Osteoblast (primary cell): ENCODE measurements around the gene GM2A. TPM values are rescaled to one million over a fixed set of nuclear protein-coding genes. Genes with fewer than 3 reads are reported as not detected.

ENCODE experiments used
- DNase-seq: peaks from one replicate; pipeline ENCODE4 v3.0.0; 2011; ENCODE audit warnings: low spot score, mixed read lengths; ENCODE audit not compliant: insufficient read length; ENCODE audit errors: missing footprints
- H2AFZ ChIP-seq: 2 replicates; pipeline ENCODE4 v1.6.0; 2011; ENCODE audit warnings: mild to moderate bottlenecking, low read length
- H3K27ac ChIP-seq: 2 replicates; pipeline ENCODE4 v1.5.1; 2011; ENCODE audit warnings: mild to moderate bottlenecking, low read depth, low read length, moderate library complexity
- H3K27me3 ChIP-seq: 2 replicates; pipeline ENCODE4 v1.6.0; 2012; ENCODE audit warnings: mild to moderate bottlenecking, control low read depth, inconsistent platforms, low read length, moderate library complexity; ENCODE audit not compliant: insufficient read depth
- H3K36me3 ChIP-seq: 2 replicates; pipeline ENCODE4 v1.5.1; 2011; ENCODE audit warnings: mild to moderate bottlenecking, low read length, control low read depth, moderate library complexity; ENCODE audit not compliant: insufficient read depth
- H3K4me1 ChIP-seq: 2 replicates; pipeline ENCODE4 v1.5.1; 2011; ENCODE audit warnings: mild to moderate bottlenecking, low read length, control low read depth, moderate library complexity; ENCODE audit not compliant: insufficient read depth
- H3K4me2 ChIP-seq: 2 replicates; pipeline ENCODE4 v1.6.0; 2011; ENCODE audit warnings: mild to moderate bottlenecking, low read length; ENCODE audit not compliant: insufficient read depth
- H3K4me3 ChIP-seq: fragments of 200-600 bp; sonication (generic); 3 replicates; pipeline ENCODE4 v1.5.1; 2012; ENCODE audit warnings: mild to moderate bottlenecking, low read length, inconsistent platforms; ENCODE audit not compliant: insufficient read depth
- H3K79me2 ChIP-seq: 2 replicates; pipeline ENCODE4 v1.6.0; 2012; ENCODE audit warnings: mild to moderate bottlenecking, low read length, control low read depth, inconsistent platforms; ENCODE audit not compliant: insufficient read depth
- H3K9me3 ChIP-seq: 2 replicates; pipeline ENCODE4 v1.5.1; 2011; ENCODE audit warnings: low read depth, low read length, control low read depth
- H4K20me1 ChIP-seq: 2 replicates; pipeline ENCODE4 v1.6.0; 2012; ENCODE audit warnings: mild to moderate bottlenecking, low read length, control low read depth; ENCODE audit not compliant: insufficient read depth
- total RNA-seq: library from RNA; depleted of rRNA; stranded (reverse); fragments of >200 nt; gene quantifications from 2 replicates; pipeline ENCODE4 v1.2.3, GENCODE V29; 2012
- TF ChIP-seq, protein P1 (sequence below): IDR thresholded peaks from 2 replicates; pipeline ENCODE4 v1.5.1; 2011; ENCODE audit warnings: mild to moderate bottlenecking, low read depth, low read length, moderate library complexity; ENCODE audit errors: extremely low read depth

The GM2A gene
- total RNA-seq, 1 donor: 35.5 TPM

DNA sequence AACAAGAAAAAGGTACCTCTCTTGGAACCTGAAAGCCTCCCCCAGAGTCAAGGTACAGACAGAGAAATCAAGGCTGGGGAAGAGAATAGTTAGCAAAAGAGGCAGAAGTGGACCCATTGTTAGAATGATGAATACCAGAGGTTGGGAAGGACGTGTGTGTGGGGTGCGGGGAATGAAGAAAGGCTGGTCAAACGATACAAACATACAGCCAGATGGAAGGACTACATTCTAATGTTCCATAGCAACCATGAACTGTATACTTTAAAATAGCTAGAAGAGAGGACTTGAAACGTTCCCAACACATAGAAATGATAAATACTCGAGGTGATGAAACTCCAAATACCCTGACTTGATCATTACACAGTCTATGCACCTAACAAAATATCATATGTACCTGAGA lies 36.2 kb upstream of the GM2A start:
- Histone ChIP-seq H3K4me1 (peaks cover 4% of the 10 kb centered on the region), H3K27ac (no peak overlapping the region), H2AFZ (no peak overlapping the region), H3K36me3 (no peaks in the 10 kb centered on the region), H3K79me2 (no peaks in the 10 kb centered on the region), H3K27me3 (no peaks in the 10 kb centered on the region), H3K4me2 (no peak overlapping the region), H4K20me1 (no peaks in the 10 kb centered on the region), H3K9me3 (no peaks in the 10 kb centered on the region), H3K4me3 (no peak overlapping the region)
- TF ChIP-seq, protein P1, sequence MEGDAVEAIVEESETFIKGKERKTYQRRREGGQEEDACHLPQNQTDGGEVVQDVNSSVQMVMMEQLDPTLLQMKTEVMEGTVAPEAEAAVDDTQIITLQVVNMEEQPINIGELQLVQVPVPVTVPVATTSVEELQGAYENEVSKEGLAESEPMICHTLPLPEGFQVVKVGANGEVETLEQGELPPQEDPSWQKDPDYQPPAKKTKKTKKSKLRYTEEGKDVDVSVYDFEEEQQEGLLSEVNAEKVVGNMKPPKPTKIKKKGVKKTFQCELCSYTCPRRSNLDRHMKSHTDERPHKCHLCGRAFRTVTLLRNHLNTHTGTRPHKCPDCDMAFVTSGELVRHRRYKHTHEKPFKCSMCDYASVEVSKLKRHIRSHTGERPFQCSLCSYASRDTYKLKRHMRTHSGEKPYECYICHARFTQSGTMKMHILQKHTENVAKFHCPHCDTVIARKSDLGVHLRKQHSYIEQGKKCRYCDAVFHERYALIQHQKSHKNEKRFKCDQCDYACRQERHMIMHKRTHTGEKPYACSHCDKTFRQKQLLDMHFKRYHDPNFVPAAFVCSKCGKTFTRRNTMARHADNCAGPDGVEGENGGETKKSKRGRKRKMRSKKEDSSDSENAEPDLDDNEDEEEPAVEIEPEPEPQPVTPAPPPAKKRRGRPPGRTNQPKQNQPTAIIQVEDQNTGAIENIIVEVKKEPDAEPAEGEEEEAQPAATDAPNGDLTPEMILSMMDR: no peak
- no peak for DNase-seq

DNA sequence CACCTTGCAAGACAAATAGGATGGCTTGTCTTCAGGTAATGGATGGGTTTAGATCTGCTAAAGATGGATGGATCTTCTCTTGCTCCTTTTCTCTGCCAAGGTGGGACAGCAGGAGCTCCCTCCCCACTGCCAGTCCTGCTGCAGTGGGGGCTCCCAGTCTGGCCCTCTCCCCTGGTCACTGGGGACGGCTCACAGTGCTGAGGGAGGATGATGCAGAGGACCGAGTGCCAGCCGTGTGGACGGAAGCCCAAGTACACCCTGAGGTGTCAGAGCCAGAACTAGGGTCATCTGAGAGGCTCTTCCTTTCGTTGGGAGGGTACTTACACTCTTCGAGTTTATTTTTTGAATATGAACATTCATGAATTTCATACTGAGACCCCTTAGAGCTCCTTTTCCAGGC lies 34.8 kb upstream of the GM2A start:
- peak; percentile 76 for DNase-seq

DNA sequence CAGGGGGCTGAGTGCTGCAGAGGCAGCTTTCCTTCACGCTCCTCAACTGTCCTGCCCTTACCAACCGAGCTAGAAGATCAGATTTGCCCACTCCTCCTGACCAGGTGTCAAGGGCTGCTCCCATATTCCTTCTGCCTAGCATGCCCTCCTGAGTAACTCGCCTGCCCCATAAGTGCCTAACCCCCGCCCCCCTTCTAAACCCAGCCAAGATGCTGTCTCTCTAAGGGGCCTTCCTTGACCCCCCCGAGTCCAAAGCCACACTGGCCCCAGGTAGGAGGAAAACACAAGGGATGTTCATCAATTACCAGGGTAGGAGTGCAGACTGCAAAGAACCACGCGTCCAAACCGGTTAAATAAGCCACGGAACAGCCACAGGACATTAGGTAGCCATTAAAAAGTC lies 33.8 kb upstream of the GM2A start:
- H3K36me3 ChIP-seq: no peaks in the 10 kb centered on the region
- H3K79me2 ChIP-seq: no peaks in the 10 kb centered on the region
- DNase-seq: peak; percentile 13
- TF ChIP-seq, protein P1: no peak
- H4K20me1 ChIP-seq: no peaks in the 10 kb centered on the region
- H3K27ac ChIP-seq: no peak overlapping the region
- no peak overlapping the region for H3K4me2 ChIP-seq
- H2AFZ ChIP-seq: no peak overlapping the region
- H3K27me3 ChIP-seq: no peaks in the 10 kb centered on the region
- H3K4me1 ChIP-seq: peaks cover 8% of the 10 kb centered on the region
- H3K4me3 ChIP-seq: no peak overlapping the region
- H3K9me3 ChIP-seq: no peaks in the 10 kb centered on the region

More for the DNA sequence above, 34.8 kb upstream of the GM2A start:
- Histone ChIP-seq H3K4me3 (no peak overlapping the region), H3K27me3 (no peaks in the 10 kb centered on the region), H2AFZ (no peak overlapping the region), H3K9me3 (no peaks in the 10 kb centered on the region), H3K79me2 (no peaks in the 10 kb centered on the region), H4K20me1 (no peaks in the 10 kb centered on the region), H3K4me2 (no peak overlapping the region), H3K36me3 (no peaks in the 10 kb centered on the region), H3K27ac (no peak overlapping the region), H3K4me1 (peaks cover 4% of the 10 kb centered on the region)
- TF ChIP-seq, protein P1: no peak

DNA sequence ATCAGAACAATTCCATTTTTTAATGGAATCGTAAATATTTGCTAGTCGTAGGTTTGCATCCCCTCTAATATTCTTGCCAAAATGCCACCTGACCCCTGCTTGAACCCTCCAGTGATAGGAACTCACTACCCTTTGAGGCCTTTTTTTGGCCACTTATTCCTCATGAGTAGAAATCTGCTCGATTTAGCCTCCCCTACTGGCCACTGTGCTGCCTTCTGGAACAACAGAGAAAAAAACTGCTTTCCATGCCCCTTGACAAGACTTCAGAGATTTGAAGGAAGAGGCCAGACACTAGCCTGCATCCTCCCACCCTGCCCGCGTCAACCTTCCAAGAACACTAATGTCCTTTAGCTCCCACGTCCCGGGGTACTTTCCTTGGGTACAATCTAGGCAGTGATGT lies 33.2 kb upstream of the GM2A start:
- Histone ChIP-seq H2AFZ (no peak overlapping the region), H3K36me3 (no peaks in the 10 kb centered on the region), H3K27ac (no peak overlapping the region), H3K9me3 (no peaks in the 10 kb centered on the region), H3K4me1 (peaks cover 6% of the 10 kb centered on the region), H3K27me3 (no peaks in the 10 kb centered on the region), H3K4me3 (no peak overlapping the region), H4K20me1 (no peaks in the 10 kb centered on the region), H3K4me2 (no peak overlapping the region), H3K79me2 (no peaks in the 10 kb centered on the region)
- TF ChIP-seq, protein P1: peak; percentile 36
- DNase-seq: peak; percentile 66
